Mesendoderm (in vitro differentiated cells): ENCODE results near the gene PPP1R9A.

ENCODE experiments used
- DNase-seq: peaks from one replicate; pipeline ENCODE4 v3.0.0; 2013
- H2AK5ac ChIP-seq: 2 replicates; pipeline ENCODE4 v1.6.1; 2013; ENCODE audit warnings: low read length, inconsistent platforms
- H2BK120ac ChIP-seq: 2 replicates; pipeline ENCODE4 v1.6.1; 2013; ENCODE audit warnings: low read depth, mild to moderate bottlenecking, low read length, moderate library complexity, mixed read lengths
- H2BK15ac ChIP-seq: replicated peaks from 2 replicates; pipeline ENCODE4 v1.6.1; 2013; ENCODE audit warnings: low read depth, mild to moderate bottlenecking, moderate library complexity
- H2BK5ac ChIP-seq: 2 replicates; pipeline ENCODE4 v1.6.1; 2013; ENCODE audit warnings: low read length, inconsistent platforms
- H3K18ac ChIP-seq: 2 replicates; pipeline ENCODE4 v1.6.1; 2013; ENCODE audit warnings: mild to moderate bottlenecking, low read length, mixed read lengths
- H3K23ac ChIP-seq: one replicate; pipeline ENCODE4 v1.6.1; 2013; ENCODE audit warnings: low read length
- H3K27ac ChIP-seq: 2 replicates; pipeline ENCODE4 v1.5.1; 2013; ENCODE audit warnings: low read depth, mild to moderate bottlenecking, inconsistent platforms, low read length, moderate library complexity
- H3K27me3 ChIP-seq: 2 replicates; pipeline ENCODE4 v1.6.1; 2013; ENCODE audit warnings: low read length, control low read depth, mild to moderate bottlenecking, inconsistent platforms; ENCODE audit not compliant: insufficient read depth, poor library complexity
- H3K36me3 ChIP-seq: 2 replicates; pipeline ENCODE4 v1.6.1; 2013; ENCODE audit warnings: low read length, inconsistent platforms; ENCODE audit not compliant: control insufficient read depth, insufficient read depth
- H3K4ac ChIP-seq: one replicate; pipeline ENCODE4 v1.6.1; 2013; ENCODE audit warnings: low read depth, mild to moderate bottlenecking, low read length, moderate library complexity
- H3K4me1 ChIP-seq: 2 replicates; pipeline ENCODE4 v1.6.1; 2013; ENCODE audit warnings: low read depth, low read length, inconsistent platforms; ENCODE audit not compliant: control insufficient read depth
- H3K4me2 ChIP-seq: 2 replicates; pipeline ENCODE4 v1.6.1; 2013; ENCODE audit warnings: low read length
- H3K4me3 ChIP-seq: 2 replicates; pipeline ENCODE4 v1.5.1; 2013; ENCODE audit warnings: mild to moderate bottlenecking, low read length
- H3K56ac ChIP-seq: one replicate; pipeline ENCODE4 v1.6.1; 2013; ENCODE audit warnings: low read length
- H3K79me1 ChIP-seq: 2 replicates; pipeline ENCODE4 v1.6.1; 2013; ENCODE audit warnings: low read length, inconsistent platforms
- H3K79me2 ChIP-seq: 2 replicates; pipeline ENCODE4 v1.6.1; 2013; ENCODE audit warnings: mild to moderate bottlenecking, low read length; ENCODE audit not compliant: control insufficient read depth, insufficient read depth
- H3K9ac ChIP-seq: 2 replicates; pipeline ENCODE4 v1.6.1; 2013; ENCODE audit warnings: low read length, inconsistent platforms
- H4K5ac ChIP-seq: one replicate; pipeline ENCODE4 v1.6.1; 2013; ENCODE audit warnings: low read length
- H4K8ac ChIP-seq: one replicate; pipeline ENCODE4 v1.6.1; 2013; ENCODE audit warnings: low read depth, mild to moderate bottlenecking, control low read depth, low read length, moderate library complexity
- WGBS: extraction: QIAGEN DNeasy Blood & Tissue Kit; methylation state at CpG from one replicate; pipeline ENCODE4 v1.1.7; 2013; ENCODE audit warnings: low lambda C conversion rate, missing lambda C conversion rate; ENCODE audit not compliant: insufficient coverage; ENCODE audit errors: extremely low coverage; 5-methylcytosine and 5-hydroxymethylcytosine counted together

The PPP1R9A gene

GRCh38 chr7:95172420-95172819 lies 265.0 kb downstream of the PPP1R9A start:
- Histone ChIP-seq H2BK5ac (no peak overlapping the region), H3K27ac (no peak overlapping the region), H2BK120ac (no peak overlapping the region), H4K8ac (no peak overlapping the region), H3K4me3 (no peak overlapping the region), H3K9ac (no peak overlapping the region), H3K79me1 (no peaks in the 10 kb centered on the region), H3K4me1 (no peaks in the 10 kb centered on the region), H2AK5ac (no peak overlapping the region), H4K5ac (no peak overlapping the region), H3K4ac (no peak overlapping the region), H3K36me3 (no peaks in the 10 kb centered on the region), H2BK15ac (no peak overlapping the region), H3K27me3 (no peaks in the 10 kb centered on the region), H3K4me2 (no peak overlapping the region), H3K79me2 (no peaks in the 10 kb centered on the region), H3K56ac (no peak overlapping the region), H3K23ac (no peak overlapping the region), H3K18ac (no peak overlapping the region)
- no CpG with 5 or more reads among the region's 1 CpG for WGBS
- no peak for DNase-seq

- Histone ChIP-seq H2BK5ac (no peak overlapping the region), H3K23ac (no peak overlapping the region), H3K9ac (no peak overlapping the region), H3K79me1 (no peaks in the 10 kb centered on the region), H3K4me1 (no peaks in the 10 kb centered on the region), H4K5ac (no peak overlapping the region), H2BK15ac (no peak overlapping the region), H3K4me3 (no peak overlapping the region), H3K27ac (no peak overlapping the region), H4K8ac (no peak overlapping the region), H3K4me2 (no peak overlapping the region), H3K18ac (no peak overlapping the region), H3K36me3 (no peaks in the 10 kb centered on the region), H2BK120ac (no peak overlapping the region), H3K56ac (no peak overlapping the region), H3K4ac (no peak overlapping the region), H3K27me3 (no peaks in the 10 kb centered on the region), H2AK5ac (no peak overlapping the region), H3K79me2 (no peaks in the 10 kb centered on the region)
- WGBS: no CpG with 5 or more reads among the region's 3 CpGs
- DNase-seq: peak; percentile 31
Observed at GRCh38 chr7:95190515-95190914, 283.1 kb downstream of the PPP1R9A start.

DNA sequence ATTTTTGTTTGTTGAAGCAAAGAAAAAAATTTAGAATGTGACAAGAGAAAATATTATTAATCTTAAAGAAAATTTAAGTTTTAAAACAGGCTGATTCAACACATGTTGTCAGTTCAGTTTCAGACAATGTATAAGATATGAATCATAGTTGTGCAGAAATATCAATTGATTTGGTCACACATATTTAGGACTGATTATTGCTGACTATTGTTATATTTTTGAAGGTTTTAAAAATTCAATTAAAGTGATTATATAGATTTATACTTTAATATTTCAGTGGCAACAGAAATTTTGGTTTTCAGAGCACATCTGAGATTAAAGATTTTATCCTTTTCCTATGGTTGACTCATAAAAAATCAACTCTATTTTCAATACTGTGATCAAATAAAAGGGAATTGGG lies 284.4 kb downstream of the PPP1R9A start:
- Histone ChIP-seq H3K27me3 (no peaks in the 10 kb centered on the region), H3K27ac (no peak overlapping the region), H3K18ac (no peak overlapping the region), H2AK5ac (no peak overlapping the region), H2BK5ac (no peak overlapping the region), H3K4me1 (no peaks in the 10 kb centered on the region), H3K79me2 (no peaks in the 10 kb centered on the region), H4K8ac (no peak overlapping the region), H3K23ac (no peak overlapping the region), H3K79me1 (no peaks in the 10 kb centered on the region), H2BK15ac (no peak overlapping the region), H3K4me3 (no peak overlapping the region), H3K56ac (no peak overlapping the region), H3K9ac (no peak overlapping the region), H3K4ac (no peak overlapping the region), H2BK120ac (no peak overlapping the region), H4K5ac (no peak overlapping the region), H3K36me3 (no peaks in the 10 kb centered on the region), H3K4me2 (no peak overlapping the region)
- no peak for DNase-seq

GRCh38 chr7:95198863-95199262 lies 291.5 kb downstream of the PPP1R9A start:
- WGBS: no CpG with 5 or more reads among the region's 1 CpG
- H3K56ac ChIP-seq: no peak overlapping the region
- H3K79me2 ChIP-seq: no peaks in the 10 kb centered on the region
- H3K79me1 ChIP-seq: no peaks in the 10 kb centered on the region
- H3K36me3 ChIP-seq: no peaks in the 10 kb centered on the region
- H4K5ac ChIP-seq: no peak overlapping the region
- no peak overlapping the region for H2AK5ac ChIP-seq
- H2BK120ac ChIP-seq: no peak overlapping the region
- H2BK15ac ChIP-seq: no peak overlapping the region
- no peak overlapping the region for H3K27ac ChIP-seq
- no peak overlapping the region for H2BK5ac ChIP-seq
- H3K4me2 ChIP-seq: no peak overlapping the region
- H4K8ac ChIP-seq: no peak overlapping the region
- H3K4ac ChIP-seq: no peak overlapping the region
- no peaks in the 10 kb centered on the region for H3K4me1 ChIP-seq
- H3K4me3 ChIP-seq: no peak overlapping the region
- H3K27me3 ChIP-seq: no peaks in the 10 kb centered on the region
- no peak overlapping the region for H3K23ac ChIP-seq
- no peak overlapping the region for H3K18ac ChIP-seq
- no peak for DNase-seq
- H3K9ac ChIP-seq: no peak overlapping the region

DNA sequence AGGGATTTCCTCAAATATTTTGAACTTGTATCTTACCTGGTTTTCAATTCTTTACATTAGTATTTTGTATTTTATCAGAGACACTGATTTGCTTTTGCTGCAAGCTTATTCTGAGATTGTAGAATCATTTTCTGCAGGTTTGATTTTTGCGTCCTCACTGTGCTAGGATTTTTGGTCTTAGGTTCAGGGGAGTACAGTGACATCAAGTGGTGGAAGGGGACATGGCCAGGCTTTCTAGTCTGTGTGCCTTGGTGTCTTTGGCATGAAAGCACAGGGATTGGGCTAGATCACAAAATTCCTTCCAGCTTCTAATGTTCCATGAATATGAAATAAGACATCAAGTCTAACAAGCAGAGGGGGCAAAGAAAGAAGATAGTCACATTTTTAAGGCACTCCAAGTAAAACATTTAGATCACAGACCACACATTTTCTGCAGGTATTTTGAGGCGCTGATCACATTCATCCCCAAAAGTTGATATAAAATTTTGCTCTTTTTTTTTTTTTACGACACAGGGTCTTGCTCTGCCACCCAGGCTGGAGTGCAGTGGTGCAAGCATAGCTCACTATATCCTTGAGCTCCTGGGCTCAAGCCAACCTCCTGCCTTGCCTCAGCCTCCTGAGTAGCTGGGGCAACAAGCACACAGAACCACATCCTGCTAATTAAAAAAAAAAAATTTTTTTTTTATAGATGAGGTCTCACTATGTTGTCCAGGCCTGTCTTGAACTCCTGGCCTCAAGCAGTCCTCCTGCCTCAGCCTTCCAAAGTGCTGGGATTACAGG lies 292.6 kb downstream of the PPP1R9A start:
- Histone ChIP-seq H3K36me3 (no peaks in the 10 kb centered on the region), H3K18ac (no peak overlapping the region), H3K4me1 (no peaks in the 10 kb centered on the region), H3K27ac (no peak overlapping the region), H3K4me2 (no peak overlapping the region), H3K4me3 (no peak overlapping the region), H2AK5ac (no peak overlapping the region), H3K79me1 (no peaks in the 10 kb centered on the region), H2BK15ac (no peak overlapping the region), H3K23ac (no peak overlapping the region), H3K79me2 (no peaks in the 10 kb centered on the region), H3K9ac (no peak overlapping the region), H2BK120ac (no peak overlapping the region), H4K8ac (no peak overlapping the region), H3K4ac (no peak overlapping the region), H4K5ac (no peak overlapping the region), H2BK5ac (no peak overlapping the region), H3K27me3 (no peaks in the 10 kb centered on the region), H3K56ac (no peak overlapping the region)
- WGBS: no CpG with 5 or more reads among the region's 3 CpGs
- DNase-seq: peak; percentile 67

DNA sequence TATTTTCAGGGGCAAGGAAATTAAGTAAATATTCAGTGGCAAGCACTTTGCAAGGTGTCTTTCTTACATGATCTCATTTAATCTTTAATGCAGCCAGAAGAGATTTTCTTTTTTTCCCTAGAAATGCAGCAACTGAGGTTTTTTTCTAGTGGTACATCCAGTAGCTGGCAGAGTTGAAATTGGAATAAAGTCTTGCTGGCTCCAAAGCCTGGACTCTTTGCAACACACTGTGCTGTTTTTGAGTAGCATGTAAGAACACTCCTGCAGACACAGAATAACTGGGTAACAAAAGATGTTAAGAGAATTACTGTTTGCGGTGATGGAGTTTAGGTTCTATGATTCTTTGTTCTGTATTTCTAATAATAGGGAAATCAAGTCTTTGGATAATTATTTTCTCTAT lies 293.3 kb downstream of the PPP1R9A start:
- H3K27ac ChIP-seq: no peak overlapping the region
- H2BK5ac ChIP-seq: no peak overlapping the region
- H3K56ac ChIP-seq: no peak overlapping the region
- no peak overlapping the region for H4K5ac ChIP-seq
- no peak overlapping the region for H2BK120ac ChIP-seq
- no peak overlapping the region for H3K4me3 ChIP-seq
- H3K23ac ChIP-seq: no peak overlapping the region
- no peak overlapping the region for H3K18ac ChIP-seq
- no peaks in the 10 kb centered on the region for H3K27me3 ChIP-seq
- no peak for DNase-seq
- H3K36me3 ChIP-seq: no peaks in the 10 kb centered on the region
- no peaks in the 10 kb centered on the region for H3K79me2 ChIP-seq
- no CpG with 5 or more reads among the region's 1 CpG for WGBS
- H3K4ac ChIP-seq: no peak overlapping the region
- no peak overlapping the region for H3K4me2 ChIP-seq
- H2BK15ac ChIP-seq: no peak overlapping the region
- H3K9ac ChIP-seq: no peak overlapping the region
- no peaks in the 10 kb centered on the region for H3K4me1 ChIP-seq
- H2AK5ac ChIP-seq: no peak overlapping the region
- H3K79me1 ChIP-seq: no peaks in the 10 kb centered on the region
- no peak overlapping the region for H4K8ac ChIP-seq
